Hippocampal formation (tissue), 2 donors: ENCODE measurements around the gene PTPN14.
A peak's percentile ranks its signal among the peaks of the same experiment; 100 is the strongest.

Experiments
- DNase-seq, 2 donors: peaks; one replicate each; lab custom pipeline; 2025; lab: John Stamatoyannopoulos, UW

The PTPN14 gene

GRCh38 chr1:214454569-214455396, 96.6 kb downstream of the PTPN14 start:
- no peak for DNase-seq

GRCh38 chr1:214453109-214453722, 98.2 kb downstream of the PTPN14 start:
- DNase-seq, result no peak

- DNase-seq, result peak in 1 of 2 donors; percentile 7
Measured at GRCh38 chr1:214452152-214452784, 99.1 kb downstream of the PTPN14 start.

- DNase-seq, result no peak
Measured at GRCh38 chr1:214451596-214451995, 99.8 kb downstream of the PTPN14 start.

GRCh38 chr1:214449371-214449770, 102.0 kb downstream of the PTPN14 start:
- DNase-seq, result no peak

DNA sequence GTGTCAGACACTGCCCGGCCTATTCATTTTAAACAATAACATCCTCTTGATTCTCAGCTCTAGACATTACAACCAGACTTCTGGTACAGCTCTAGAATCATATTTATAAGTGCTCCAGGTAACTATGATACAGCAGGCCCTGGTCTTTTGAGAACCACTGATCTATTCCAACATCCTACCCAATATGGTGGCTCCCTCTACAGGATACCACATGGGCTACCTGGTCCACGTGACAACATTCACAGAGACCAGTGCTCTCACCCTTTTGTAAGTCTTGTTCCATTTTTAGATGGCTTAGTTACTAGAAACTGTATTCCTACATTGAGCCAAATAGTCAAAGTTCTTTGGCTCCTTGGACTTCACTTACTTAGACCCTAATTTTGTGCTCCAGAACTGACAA, 102.9 kb downstream of the PTPN14 start:
- DNase-seq, result no peak

GRCh38 chr1:214447557-214447871, 103.9 kb downstream of the PTPN14 start:
- DNase-seq, result no peak

DNA sequence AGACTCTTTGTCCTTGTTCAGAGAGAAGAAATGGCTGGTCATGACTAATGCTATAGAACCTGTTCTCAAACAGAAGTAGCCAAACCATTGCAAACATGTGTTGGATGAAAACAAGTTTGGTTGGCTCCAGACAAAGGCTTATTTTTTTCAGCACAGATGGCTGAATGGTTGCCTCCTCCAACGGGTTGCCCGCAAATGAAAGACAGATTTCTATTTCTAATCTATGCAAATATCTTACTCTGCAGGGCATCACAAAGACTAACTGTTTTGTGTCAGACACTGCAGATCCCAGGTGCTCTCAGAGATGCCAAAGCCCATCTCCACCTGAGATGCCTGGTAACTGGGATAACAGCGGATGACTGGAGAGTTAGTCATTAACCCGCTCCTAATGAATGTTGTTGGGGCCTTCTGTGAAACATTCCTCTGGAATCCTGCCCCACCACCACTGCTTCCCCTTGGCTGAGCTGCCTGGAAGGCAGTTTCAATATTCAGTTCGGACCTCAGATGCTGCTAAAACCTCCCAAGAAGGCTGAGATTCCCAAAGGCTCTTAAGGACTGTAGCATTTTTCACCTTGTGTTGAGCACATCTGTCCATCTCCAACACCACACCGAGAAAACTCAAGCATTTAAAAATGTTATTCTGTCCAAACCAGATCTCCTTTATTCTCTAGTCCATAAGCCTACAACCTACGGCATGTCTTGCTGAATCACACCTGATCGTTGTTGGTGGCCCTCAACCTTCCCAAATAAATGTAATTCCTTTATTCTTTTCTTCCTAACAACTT, 104.4 kb downstream of the PTPN14 start:
- peak; percentile 15 to 23 for DNase-seq

GRCh38 chr1:214445831-214446614, 105.4 kb downstream of the PTPN14 start:
- DNase-seq, result no peak

- no peak for DNase-seq
Measured at GRCh38 chr1:214445199-214445598, 106.2 kb downstream of the PTPN14 start.

GRCh38 chr1:214444182-214444939, 107.0 kb downstream of the PTPN14 start:
- no peak for DNase-seq

- peak in 1 of 2 donors; percentile 8 for DNase-seq
Measured at GRCh38 chr1:214441119-214441518, 110.3 kb downstream of the PTPN14 start.

DNA sequence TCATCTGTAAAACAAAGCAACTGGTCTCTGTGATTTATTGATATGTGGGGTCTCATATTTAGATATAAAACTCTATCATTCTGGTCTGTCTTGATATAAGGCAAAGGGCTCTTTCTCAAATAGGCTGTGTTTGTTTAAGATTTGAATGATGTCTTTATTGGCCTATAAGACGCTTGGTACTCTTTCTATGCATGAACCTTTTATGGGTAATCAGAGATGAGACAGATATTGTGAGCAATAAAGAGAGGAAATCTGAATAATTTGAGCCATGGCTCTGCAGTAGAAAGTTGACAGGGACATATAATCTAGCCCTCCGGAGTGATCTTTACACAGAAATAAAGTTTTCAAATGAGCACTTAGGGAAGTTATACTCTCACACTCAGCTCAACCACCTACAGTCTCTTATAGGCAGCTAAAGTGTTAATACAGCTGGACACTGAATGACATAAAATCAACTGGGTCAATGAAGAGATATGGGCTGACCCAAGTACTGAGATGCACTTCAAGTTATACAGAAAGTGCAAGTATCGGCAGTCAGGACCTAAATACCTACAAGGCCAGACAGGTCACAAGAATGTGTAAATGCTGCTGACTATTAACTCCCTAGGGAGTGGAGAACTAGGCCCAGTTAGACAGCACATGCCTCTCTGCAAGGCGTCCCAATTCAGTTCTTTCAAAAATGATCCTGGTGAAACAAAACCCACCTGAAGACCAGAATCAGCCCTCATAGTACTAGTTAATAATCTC, 111.0 kb downstream of the PTPN14 start:
- no peak for DNase-seq

DNA sequence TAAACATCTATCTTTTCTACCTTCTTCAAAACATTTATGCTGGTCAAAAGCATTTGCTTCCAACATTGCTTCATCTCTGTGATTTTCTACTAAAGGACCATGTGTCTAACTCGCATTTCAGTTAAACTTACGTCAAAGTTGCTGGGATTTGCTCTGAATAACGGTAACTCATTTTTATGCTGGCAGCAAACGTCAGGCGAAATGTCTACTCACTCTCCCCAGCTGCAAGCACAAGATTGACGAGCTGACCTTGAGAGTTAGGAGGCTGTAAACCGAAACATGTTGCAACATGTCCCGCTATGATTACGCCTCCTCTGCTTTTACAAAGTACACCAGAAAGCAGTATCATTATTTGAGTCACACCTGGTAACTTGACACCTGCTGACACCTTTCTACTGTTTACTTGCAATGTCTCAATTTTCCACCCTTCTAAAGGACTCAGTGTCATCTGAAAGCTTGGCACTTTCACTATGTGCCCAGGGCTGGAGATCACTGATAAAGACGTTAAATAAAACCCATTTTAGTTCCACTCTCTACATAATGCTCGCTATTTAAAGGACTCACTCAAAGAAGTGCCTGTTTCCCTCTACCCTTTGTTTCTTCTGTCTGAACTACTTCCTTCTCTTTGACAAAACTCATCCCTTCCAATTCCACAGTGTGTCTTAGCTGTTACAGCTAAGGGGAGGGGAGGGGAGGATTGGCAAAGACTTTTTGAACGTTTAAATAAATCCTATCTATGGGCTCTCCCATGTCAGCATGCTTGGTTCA, 111.9 kb downstream of the PTPN14 start:
- no peak for DNase-seq

GRCh38 chr1:214438530-214438929, 112.9 kb downstream of the PTPN14 start:
- no peak for DNase-seq

DNA sequence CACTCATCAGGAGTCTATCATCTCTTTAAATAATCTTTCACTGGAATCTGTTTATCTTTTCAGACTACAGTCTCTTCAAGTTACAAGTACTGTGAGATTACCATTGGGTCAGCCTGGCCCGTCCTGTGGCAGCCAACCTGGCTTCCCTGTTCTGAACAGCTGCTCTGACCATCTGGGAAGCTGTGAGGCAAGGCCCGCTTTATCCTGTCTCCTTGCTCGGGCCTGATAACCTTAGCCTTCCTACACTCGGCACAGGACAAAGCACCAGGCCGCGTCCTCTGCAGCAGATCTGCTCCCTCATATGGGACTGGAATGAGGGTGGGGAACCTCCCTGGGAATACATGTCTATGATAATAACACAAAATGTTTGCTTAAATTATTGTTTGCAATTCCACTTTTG, 113.3 kb downstream of the PTPN14 start:
- no peak for DNase-seq

DNA sequence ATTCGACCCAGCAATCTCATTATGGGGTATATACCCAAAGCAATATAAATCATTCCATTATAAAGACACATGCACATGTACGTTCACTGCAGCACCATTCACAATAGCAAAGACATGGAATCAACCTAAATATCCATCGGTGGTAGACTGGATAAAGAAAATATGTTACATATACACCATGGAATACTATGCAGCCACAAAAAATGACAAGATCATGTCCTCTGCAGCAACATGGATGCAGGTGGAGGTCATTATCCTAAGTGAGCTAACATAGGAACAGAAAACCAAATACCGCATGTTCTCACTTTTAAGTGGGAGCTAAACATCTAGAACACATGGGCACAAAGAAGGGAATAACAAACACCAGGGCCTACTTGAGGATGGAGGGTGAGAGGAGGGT, 115.5 kb downstream of the PTPN14 start:
- no peak for DNase-seq

DNA sequence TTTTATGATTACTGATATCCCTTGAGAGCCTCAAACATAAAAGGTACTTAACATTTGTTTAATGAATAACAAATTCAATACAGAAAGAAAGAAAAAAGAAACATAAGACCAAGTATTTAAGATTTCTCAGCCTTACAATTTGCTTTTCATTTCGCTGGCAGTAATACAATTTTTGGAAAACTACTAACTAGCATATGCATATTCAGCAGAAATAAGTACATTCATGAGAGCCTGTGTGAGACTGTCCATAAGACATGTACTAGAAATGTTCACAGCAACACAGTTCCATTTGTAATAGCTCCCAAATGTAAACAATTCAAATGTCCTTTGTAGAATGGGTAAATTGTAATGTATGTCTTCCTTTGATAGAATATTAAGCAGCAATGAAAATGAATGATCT, 119.2 kb downstream of the PTPN14 start:
- no peak for DNase-seq
